22Rv1 (cell line): ENCODE results near the gene ABCG5.

Source experiments
- H3K27ac ChIP-seq: fragments of 450-650 bp; 2 replicates; pipeline ENCODE4 v1.5.1; 2017
- ZFX ChIP-seq: fragments of 450-650 bp; IDR thresholded peaks from 2 replicates; pipeline ENCODE4 v1.6.1; 2017; ENCODE audit warnings: antibody characterized with exemption, borderline replicate concordance
- TF ChIP-seq, protein P1 (sequence below): fragments of 450-650 bp; IDR thresholded peaks from 2 replicates; pipeline ENCODE4 v1.5.1; 2017; ENCODE audit warnings: mild to moderate bottlenecking

Gene ABCG5

DNA sequence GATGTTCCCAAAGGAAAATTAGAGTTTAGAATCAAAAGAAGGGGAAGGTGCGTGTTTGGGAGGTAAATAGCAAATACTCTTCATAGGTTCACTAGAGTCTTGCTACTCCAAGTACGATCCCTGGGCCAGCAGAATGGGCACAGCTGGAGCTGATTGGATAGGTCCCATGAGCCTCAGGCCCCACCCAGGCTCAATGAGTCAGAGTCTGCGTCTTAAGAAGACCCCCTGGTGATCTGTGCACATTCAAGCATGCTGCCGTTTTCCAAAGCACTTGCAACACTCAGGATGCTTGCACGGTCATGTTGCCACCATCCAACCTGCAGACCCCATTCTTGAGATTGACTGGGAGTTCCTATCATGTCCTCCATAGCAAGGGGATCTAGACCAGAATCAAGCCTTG is 40.6 kb upstream of the ABCG5 start:
- no peak overlapping the region for H3K27ac ChIP-seq
- TF ChIP-seq, protein P1, sequence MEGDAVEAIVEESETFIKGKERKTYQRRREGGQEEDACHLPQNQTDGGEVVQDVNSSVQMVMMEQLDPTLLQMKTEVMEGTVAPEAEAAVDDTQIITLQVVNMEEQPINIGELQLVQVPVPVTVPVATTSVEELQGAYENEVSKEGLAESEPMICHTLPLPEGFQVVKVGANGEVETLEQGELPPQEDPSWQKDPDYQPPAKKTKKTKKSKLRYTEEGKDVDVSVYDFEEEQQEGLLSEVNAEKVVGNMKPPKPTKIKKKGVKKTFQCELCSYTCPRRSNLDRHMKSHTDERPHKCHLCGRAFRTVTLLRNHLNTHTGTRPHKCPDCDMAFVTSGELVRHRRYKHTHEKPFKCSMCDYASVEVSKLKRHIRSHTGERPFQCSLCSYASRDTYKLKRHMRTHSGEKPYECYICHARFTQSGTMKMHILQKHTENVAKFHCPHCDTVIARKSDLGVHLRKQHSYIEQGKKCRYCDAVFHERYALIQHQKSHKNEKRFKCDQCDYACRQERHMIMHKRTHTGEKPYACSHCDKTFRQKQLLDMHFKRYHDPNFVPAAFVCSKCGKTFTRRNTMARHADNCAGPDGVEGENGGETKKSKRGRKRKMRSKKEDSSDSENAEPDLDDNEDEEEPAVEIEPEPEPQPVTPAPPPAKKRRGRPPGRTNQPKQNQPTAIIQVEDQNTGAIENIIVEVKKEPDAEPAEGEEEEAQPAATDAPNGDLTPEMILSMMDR: no peak
- no peak for TF ChIP-seq ZFX

GRCh38 chr2:43877782-43878464 is 39.3 kb upstream of the ABCG5 start:
- TF ChIP-seq, protein P1: peak; percentile 82
- no peak for TF ChIP-seq ZFX
- H3K27ac ChIP-seq: no peak overlapping the region

DNA sequence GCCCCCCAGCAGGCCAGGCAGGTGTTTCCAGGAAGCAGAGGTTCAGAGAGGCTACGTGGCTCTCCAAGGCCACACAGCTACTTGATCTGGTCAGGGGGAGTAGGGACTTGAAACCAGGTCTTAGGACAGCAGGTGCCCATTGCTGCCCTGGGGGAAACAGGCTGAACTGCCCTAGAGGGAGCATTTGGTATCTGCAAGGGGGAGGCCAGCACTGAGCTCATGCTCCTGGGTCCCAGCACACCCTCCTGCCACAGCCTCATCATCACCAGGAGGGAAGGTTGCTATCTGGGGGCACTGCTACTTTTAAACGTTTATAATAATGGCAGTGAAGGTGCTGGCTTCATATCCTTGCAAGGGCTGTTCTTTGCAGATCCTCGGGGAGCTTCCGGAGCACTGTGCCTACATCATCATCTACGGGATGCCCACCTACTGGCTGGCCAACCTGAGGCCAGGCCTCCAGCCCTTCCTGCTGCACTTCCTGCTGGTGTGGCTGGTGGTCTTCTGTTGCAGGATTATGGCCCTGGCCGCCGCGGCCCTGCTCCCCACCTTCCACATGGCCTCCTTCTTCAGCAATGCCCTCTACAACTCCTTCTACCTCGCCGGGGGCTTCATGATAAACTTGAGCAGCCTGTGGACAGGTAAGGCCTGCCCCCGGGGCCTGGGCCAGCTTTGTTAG is 36.3 kb upstream of the ABCG5 start:
- no peak overlapping the region for H3K27ac ChIP-seq
- no peak for TF ChIP-seq ZFX

GRCh38 chr2:43872151-43872550 is 33.5 kb upstream of the ABCG5 start:
- TF ChIP-seq, protein P1: no peak
- TF ChIP-seq ZFX: no peak
- no peak overlapping the region for H3K27ac ChIP-seq

- TF ChIP-seq, protein P1: no peak
- no peak for TF ChIP-seq ZFX
- no peak overlapping the region for H3K27ac ChIP-seq
These were observed 16.7 kb upstream of the ABCG5 start for GRCh38 chr2:43855292-43855691.

GRCh38 chr2:43854671-43855070 is 16.0 kb upstream of the ABCG5 start:
- TF ChIP-seq, protein P1: no peak
- no peak for TF ChIP-seq ZFX

GRCh38 chr2:43853141-43854081 is 14.8 kb upstream of the ABCG5 start:
- TF ChIP-seq, protein P1: no peak
- TF ChIP-seq ZFX: no peak
- H3K27ac ChIP-seq: no peak overlapping the region

More at GRCh38 chr2:43854671-43855070, 16.0 kb upstream of the ABCG5 start:
- H3K27ac ChIP-seq: no peak overlapping the region
